Cortex of kidney (tissue), 1 donor: ENCODE measurements around the gene TMEM138.

Experiments used
- DNase-seq: peaks from one replicate; lab custom pipeline; 2025; lab: John Stamatoyannopoulos, UW

Gene TMEM138

DNA sequence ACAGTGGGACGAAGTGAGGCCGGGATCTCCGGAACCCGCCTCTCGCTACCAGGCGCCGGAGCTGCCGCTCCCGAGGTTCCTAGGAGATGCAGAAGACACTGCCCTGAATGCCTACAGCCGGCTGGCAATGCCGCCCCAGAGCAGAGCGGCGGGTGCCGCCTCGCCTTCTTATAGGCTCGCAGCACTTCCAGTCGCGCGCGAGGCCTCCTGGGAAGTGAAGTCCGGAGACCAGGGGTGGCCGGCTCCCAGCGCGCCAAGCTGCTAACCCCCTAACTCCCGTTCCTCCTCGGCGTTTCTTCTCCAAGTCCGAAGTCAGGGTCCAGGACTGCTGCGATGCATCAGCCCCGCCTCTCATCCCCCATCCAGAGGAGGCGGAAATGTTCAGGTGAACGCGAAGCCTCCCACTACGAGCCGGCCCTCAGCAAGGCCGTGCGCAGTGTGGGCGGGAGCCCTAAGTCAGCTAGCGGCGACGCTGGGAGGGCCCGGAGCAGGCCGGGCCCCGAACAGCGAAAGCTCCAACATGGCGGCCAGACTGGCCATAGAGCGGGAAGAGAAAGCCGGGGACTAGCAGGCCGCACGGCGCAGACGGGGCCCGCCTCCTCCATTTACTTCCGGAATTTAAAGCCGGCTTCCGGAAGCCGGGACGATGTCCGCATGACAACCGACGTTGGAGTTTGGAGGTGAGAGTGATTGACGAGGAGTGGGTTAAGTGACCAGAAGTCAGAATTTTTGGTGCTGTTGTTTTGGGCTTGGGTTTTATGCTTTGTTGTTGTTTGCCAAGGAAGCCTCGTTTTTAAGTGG, at the start of gene TMEM138, which contains the start of gene CYB561A3:
TSS of gene TMEM138 (plus strand) at position 634 of the 801 bp plus-strand sequence. CDS start 2,017 bp downstream, outside the sequence.
TSS of gene CYB561A3 (minus strand) at position 142 of the 801 bp plus-strand sequence. CDS start 5,169 bp downstream, outside the sequence.
- DNase-seq, result no peak

DNA sequence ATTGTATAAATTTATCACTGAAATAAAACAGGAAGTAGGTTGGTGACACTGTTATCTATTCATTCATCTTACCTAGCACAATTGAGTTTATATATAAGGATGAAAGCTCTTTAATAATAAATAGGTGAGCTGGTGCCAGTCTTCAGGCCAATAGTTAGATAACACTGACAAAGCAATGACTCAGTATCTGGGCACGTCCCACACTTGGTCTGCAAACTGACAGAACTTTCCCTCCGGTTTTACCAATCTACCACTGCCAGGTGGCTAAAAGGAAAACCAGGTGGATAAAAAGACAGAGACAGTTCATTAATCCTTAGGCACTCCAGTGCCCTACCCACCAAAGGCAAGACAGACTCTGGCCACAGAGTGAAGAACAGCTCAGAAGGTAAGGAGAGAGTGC, 46.9 kb upstream of the TMEM138 start:
- no peak for DNase-seq

- no peak for DNase-seq
Observed at GRCh38 chr11:61325649-61326414, 36.3 kb upstream of the TMEM138 start.

- DNase-seq, result no peak
Observed at GRCh38 chr11:61327669-61328071, 34.5 kb upstream of the TMEM138 start.

DNA sequence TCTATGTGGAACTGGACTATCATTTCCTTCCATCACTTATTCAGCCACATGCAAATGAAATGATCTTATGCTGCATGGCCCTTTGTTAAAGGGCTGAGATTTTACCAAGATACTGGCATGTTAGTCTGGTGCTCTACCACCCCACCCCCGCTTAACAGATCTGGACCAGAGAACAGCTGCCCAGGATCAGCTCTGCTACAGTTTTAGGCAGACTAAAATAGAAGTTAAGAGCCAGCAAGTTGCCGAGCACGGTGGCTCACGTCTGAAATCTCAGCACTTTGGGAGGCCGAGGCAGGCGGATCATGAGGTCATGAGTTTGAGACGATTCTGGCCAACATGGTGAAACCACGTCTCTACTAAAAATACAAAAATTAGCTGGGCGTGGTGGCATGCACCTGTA, 33.8 kb upstream of the TMEM138 start:
- no peak for DNase-seq

DNA sequence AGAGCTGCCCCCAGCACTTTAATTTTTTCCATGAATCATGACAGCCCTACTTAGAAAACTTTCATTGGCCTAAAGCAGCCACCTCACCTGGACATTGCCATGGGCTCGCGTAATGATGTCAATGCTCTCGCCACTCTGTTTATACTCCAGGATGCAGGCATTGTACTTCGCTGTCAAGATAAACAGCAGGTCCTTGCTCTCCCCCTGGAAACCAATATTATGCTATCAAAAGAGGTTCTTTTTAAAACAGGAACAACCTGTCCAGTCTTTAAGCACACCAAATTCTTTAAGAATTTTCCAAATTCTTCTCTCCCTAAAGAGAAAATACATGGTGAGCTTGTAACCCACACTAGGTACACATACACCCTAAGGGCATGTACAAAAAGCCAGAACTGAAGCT, 32.3 kb upstream of the TMEM138 start:
- DNase-seq, result no peak

DNA sequence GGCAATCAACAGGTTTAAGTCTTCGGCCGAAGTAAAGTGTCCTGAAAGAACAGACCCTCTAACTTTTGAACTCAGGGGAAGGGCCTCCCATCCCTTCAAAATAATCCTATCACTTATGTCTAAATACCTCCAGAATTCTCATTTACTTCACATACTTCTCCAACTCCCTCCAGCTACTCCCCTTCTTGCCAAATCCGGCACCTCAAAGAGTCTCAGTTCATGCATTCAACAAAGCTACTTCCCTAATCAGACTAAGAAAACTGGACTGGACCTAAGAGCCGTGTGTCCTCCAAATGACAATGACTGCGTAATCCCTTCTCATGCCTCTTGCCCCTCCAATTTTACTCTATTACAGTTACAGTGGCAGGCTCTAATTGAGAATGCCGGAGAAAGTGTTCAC, 30.5 kb upstream of the TMEM138 start:
- DNase-seq, result no peak

GRCh38 chr11:61332281-61332796, 29.8 kb upstream of the TMEM138 start:
- DNase-seq, result no peak

DNA sequence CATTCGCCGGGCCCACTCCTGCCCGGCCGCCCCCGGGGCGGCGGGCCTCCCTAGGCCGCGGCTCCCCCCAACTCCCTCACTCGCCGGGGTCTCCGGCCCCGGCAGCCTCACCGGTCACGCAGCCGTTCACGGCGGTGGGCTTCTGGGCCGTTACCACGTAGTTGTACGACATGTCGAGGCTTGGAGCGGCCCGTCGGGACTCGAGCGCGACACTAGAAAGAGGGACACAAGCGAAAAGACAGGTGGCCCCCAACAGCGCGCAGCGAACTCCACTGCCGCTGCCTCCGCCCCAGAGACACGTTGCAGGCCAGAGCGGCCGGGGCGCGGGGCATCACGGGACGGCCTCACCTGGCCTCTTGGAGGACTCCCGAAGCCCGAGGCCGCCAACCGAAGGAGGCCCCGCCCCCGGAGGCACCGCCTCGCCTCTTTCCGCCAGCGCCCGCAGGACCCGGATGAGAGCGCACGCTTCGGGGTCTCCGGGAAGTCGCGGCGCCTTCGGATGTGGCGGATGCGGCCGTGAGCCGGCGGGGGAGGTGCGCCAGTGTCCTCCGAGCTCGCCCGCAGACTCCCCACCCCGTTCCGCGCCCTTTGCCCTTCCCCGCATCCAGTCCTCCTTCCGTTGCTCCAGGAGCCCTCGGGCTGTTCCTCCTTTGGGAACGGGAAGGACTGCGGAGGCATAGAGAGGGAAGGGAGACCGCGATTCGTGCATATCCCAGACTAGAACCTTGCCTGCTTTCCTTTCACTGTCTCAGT, 29.2 kb upstream of the TMEM138 start, which contains the start of the genes DDB1 and TKFC:
TSS of gene DDB1 (minus strand) at position 309 of the 753 bp plus-strand sequence. CDS start at position 172, 137 bp downstream.
TSS of gene TKFC (plus strand) at position 432 of the 753 bp plus-strand sequence. CDS start 1,501 bp downstream, outside the sequence.
- peak; percentile 82 for DNase-seq

GRCh38 chr11:61333550-61334433, 28.4 kb upstream of the TMEM138 start:
- no peak for DNase-seq

DNA sequence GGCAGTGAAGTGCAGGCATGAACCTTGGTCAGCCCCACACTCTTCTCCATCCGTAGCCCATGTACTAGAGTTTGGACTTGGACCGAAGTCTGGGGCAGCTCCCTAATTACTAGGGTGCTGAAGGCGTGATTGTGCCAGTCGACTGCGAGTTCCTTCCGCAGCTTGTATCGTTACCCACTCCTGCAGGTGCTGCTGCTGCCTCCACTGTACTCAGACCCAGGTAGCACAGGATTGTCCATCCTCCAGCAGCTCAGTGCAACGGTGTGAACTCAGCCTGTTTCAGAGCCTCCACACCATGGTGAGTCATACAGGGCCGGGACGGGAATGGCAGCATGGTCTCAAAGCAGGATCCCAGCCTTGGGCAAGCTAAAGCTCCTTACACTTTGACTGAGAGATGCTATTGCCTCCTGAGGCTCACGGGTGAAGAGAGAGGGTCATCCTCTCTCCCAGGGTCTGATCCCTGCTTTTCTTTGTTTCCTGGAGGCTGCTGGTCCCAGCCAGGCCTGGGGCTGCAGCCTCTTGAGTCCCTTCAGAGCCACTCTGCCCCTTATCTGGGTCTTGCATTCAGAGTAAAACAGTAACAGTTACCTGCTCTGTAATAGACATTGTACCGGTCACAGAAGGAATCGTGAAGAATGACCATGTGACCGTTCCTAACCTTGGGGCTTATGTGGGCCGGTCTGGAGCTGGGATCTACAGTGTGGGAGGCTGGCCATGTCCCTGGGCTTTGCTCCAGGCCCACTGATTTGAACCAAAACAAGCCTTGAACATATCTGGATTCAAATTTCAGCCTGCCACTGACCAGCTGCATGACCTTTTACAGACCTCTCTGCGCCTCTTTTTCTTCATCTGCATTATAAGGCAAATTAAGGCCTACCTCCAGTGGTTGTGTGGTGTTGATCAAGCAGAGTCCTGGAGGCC, 27.5 kb upstream of the TMEM138 start:
- DNase-seq, result no peak

GRCh38 chr11:61335355-61335710, 26.8 kb upstream of the TMEM138 start:
- DNase-seq, result no peak

- DNase-seq, result peak; percentile 61
Observed at GRCh38 chr11:61336171-61336935, 25.8 kb upstream of the TMEM138 start.

DNA sequence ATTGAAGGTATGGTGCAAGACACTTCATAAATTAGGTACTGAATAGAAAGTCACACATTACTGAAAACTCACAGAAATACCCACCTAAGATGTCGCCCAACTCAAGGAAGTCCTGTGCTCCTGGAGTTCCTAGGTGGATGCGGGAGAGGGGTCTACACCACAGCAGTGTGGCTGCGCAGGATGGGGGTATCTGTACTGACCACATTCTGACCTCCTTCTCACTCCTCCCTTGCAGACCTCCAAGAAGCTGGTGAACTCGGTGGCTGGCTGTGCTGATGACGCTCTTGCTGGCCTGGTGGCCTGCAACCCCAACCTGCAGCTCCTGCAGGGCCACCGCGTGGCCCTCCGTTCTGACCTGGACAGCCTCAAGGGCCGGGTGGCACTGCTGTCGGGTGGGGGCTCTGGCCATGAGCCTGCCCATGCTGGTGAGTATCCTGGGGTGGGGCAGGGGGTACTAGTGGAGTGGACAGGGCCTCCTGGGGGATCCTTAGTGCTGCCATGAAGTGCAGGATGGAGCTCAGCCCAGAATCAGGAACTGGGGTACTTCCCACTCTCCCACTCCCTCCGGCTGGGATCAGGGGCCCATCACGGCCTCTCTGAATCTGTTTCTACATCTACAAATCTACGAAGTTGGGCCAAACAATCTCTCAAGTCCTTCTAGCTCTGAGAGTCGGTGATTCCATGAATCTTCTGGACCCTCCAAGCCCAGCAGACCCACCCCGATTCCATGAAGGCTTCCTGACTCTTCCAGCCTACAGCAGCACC, 24.3 kb upstream of the TMEM138 start:
- DNase-seq, result no peak

GRCh38 chr11:61338783-61339489, 23.2 kb upstream of the TMEM138 start:
- DNase-seq, result no peak

- no peak for DNase-seq
Observed at GRCh38 chr11:61339490-61339878, 22.7 kb upstream of the TMEM138 start.

- no peak for DNase-seq
Observed at GRCh38 chr11:61340979-61341378, 21.2 kb upstream of the TMEM138 start.

- DNase-seq, result no peak
Observed at GRCh38 chr11:61341706-61342105, 20.5 kb upstream of the TMEM138 start.
